SK-N-SH treated with all-trans-retinoic acid at 6 μM for 48 hours (cell line): Measurements from ENCODE around the gene FOXL3.

ENCODE experiments used
- ATAC-seq: fragments of 200-7000 bp; cut with Tn5 transposase; 3 replicates; pipeline ENCODE4 v1.9.1; 2020; ENCODE audit warnings: mild to moderate bottlenecking, moderate library complexity
- ARNTL ChIP-seq: fragments of 450-650 bp; formaldehyde crosslinking; IDR thresholded peaks from 2 replicates; pipeline ENCODE4 v1.5.0; 2020; ENCODE audit warnings: low read depth, mild to moderate bottlenecking, moderate library complexity, borderline replicate concordance
- CREB5 ChIP-seq: fragments of 250-450 bp; sonication (Bioruptor Pico); IDR thresholded peaks from 2 replicates; pipeline ENCODE4 v1.5.1; 2020; ENCODE audit warnings: low read depth, mild to moderate bottlenecking, moderate library complexity
- CSDC2 ChIP-seq: fragments of 250-450 bp; sonication (Bioruptor Pico); IDR thresholded peaks from 2 replicates; pipeline ENCODE4 v1.5.0; 2020; ENCODE audit warnings: mild to moderate bottlenecking, moderate library complexity
- CSRNP3 ChIP-seq: fragments of 250-450 bp; sonication (Bioruptor Pico); IDR thresholded peaks from 2 replicates; pipeline ENCODE4 v1.5.1; 2021; ENCODE audit warnings: mild to moderate bottlenecking, moderate library complexity
- ESRRG ChIP-seq: fragments of 250-450 bp; sonication (Bioruptor Pico); IDR thresholded peaks from 2 replicates; pipeline ENCODE4 v1.6.1; 2021; ENCODE audit warnings: mild to moderate bottlenecking
- GLIS3 ChIP-seq: fragments of 250-450 bp; sonication (Bioruptor Pico); IDR thresholded peaks from 2 replicates; pipeline ENCODE4 v1.5.0; 2020; ENCODE audit warnings: mild to moderate bottlenecking, moderate library complexity
- ISL1 ChIP-seq: fragments of 250-450 bp; sonication (Bioruptor Pico); IDR thresholded peaks from 2 replicates; pipeline ENCODE4 v2.1.2; 2022; ENCODE audit warnings: mild to moderate bottlenecking, moderate library complexity
- OSR1 ChIP-seq: fragments of 250-450 bp; sonication (Bioruptor Pico); IDR thresholded peaks from 2 replicates; pipeline ENCODE4 v1.8.0; 2022; ENCODE audit warnings: moderate library complexity, mild to moderate bottlenecking, inconsistent platforms
- PATZ1 ChIP-seq: fragments of 250-450 bp; sonication (Bioruptor Pico); IDR thresholded peaks from 2 replicates; pipeline ENCODE4 v1.8.0; 2020; ENCODE audit warnings: mild to moderate bottlenecking, moderate library complexity, borderline replicate concordance
- POU6F1 ChIP-seq: fragments of 250-450 bp; sonication (Bioruptor Pico); IDR thresholded peaks from 2 replicates; pipeline ENCODE4 v1.8.0; 2021; ENCODE audit warnings: low read depth, mild to moderate bottlenecking, moderate library complexity, borderline replicate concordance
- PPARA ChIP-seq: fragments of 250-450 bp; sonication (Bioruptor Pico); IDR thresholded peaks from 2 replicates; pipeline ENCODE4 v1.5.0; 2020; ENCODE audit warnings: mild to moderate bottlenecking, borderline replicate concordance
- RARB ChIP-seq: fragments of 250-450 bp; sonication (Bioruptor Pico); IDR thresholded peaks from 2 replicates; pipeline ENCODE4 v1.8.0; 2021; ENCODE audit warnings: mild to moderate bottlenecking, moderate library complexity
- SNAI2 ChIP-seq: fragments of 250-450 bp; sonication (Bioruptor Pico); IDR thresholded peaks from 2 replicates; pipeline ENCODE4 v1.5.0; 2020; ENCODE audit warnings: mild to moderate bottlenecking, moderate library complexity
- TCF4 ChIP-seq: fragments of 250-450 bp; sonication (Bioruptor Pico); IDR thresholded peaks from 2 replicates; pipeline ENCODE4 v1.8.0; 2021; ENCODE audit warnings: mild to moderate bottlenecking, moderate library complexity, borderline replicate concordance
- TOX ChIP-seq: fragments of 250-450 bp; sonication (Bioruptor Pico); IDR thresholded peaks from 2 replicates; pipeline ENCODE4 v1.8.0; 2021; ENCODE audit warnings: mild to moderate bottlenecking, moderate library complexity, borderline replicate concordance
- TSHZ2 ChIP-seq: fragments of 250-450 bp; sonication (Bioruptor Pico); IDR thresholded peaks from 2 replicates; pipeline ENCODE4 v1.5.0; 2020; ENCODE audit warnings: mild to moderate bottlenecking, moderate library complexity
- ZC3H10 ChIP-seq: fragments of 250-450 bp; sonication (Bioruptor Pico); IDR thresholded peaks from 2 replicates; pipeline ENCODE4 v1.5.1; 2021; ENCODE audit warnings: mild to moderate bottlenecking, moderate library complexity
- ZFP3 ChIP-seq: fragments of 250-450 bp; sonication (Bioruptor Pico); IDR thresholded peaks from 2 replicates; pipeline ENCODE4 v1.5.0; 2020; ENCODE audit warnings: mild to moderate bottlenecking, moderate library complexity
- ZFP30 ChIP-seq: fragments of 450-650 bp; formaldehyde crosslinking; IDR thresholded peaks from 2 replicates; pipeline ENCODE4 v1.5.0; 2022; ENCODE audit warnings: mild to moderate bottlenecking, moderate library complexity
- ZNF70 ChIP-seq: fragments of 450-650 bp; formaldehyde crosslinking; IDR thresholded peaks from 2 replicates; pipeline ENCODE4 v1.5.0; 2020; ENCODE audit warnings: mild to moderate bottlenecking, moderate library complexity
- ZNF8 ChIP-seq: fragments of 450-650 bp; formaldehyde crosslinking; IDR thresholded peaks from 2 replicates; pipeline ENCODE4 v1.5.0; 2020; ENCODE audit warnings: mild to moderate bottlenecking, moderate library complexity

Gene FOXL3

GRCh38 chr7:247636-248035, 42.3 kb upstream of the FOXL3 start:
- ATAC-seq: no peak
- TF ChIP-seq CSDC2 (CRISPR knock-in tag) (no peak), PPARA (CRISPR knock-in tag) (no peak), ZFP30 (CRISPR knock-in tag) (no peak), ESRRG (CRISPR knock-in tag) (no peak), GLIS3 (no peak), ZC3H10 (CRISPR knock-in tag) (no peak), ZNF70 (CRISPR knock-in tag) (no peak), ARNTL (CRISPR knock-in tag) (no peak), OSR1 (CRISPR knock-in tag) (no peak), PATZ1 (CRISPR knock-in tag) (no peak), TCF4 (CRISPR knock-in tag) (no peak), ISL1 (CRISPR knock-in tag) (no peak), SNAI2 (CRISPR knock-in tag) (no peak), POU6F1 (no peak), ZNF8 (CRISPR knock-in tag) (no peak), RARB (CRISPR knock-in tag) (no peak), CREB5 (CRISPR knock-in tag) (no peak), ZFP3 (no peak), TOX (no peak)

GRCh38 chr7:248732-249435, 41.1 kb upstream of the FOXL3 start:
- no peak for TF ChIP-seq ZC3H10 (CRISPR knock-in tag)
- no peak for TF ChIP-seq TCF4 (CRISPR knock-in tag)
- no peak for TF ChIP-seq CREB5 (CRISPR knock-in tag)
- no peak for TF ChIP-seq CSDC2 (CRISPR knock-in tag)
- TF ChIP-seq PATZ1 (CRISPR knock-in tag): no peak
- TF ChIP-seq RARB (CRISPR knock-in tag): no peak
- TF ChIP-seq GLIS3: no peak
- TF ChIP-seq, all 23 proteins: peak for 0
- ATAC-seq: no peak

GRCh38 chr7:249989-250388, 40.0 kb upstream of the FOXL3 start:
- ATAC-seq: no peak
- TF ChIP-seq PATZ1 (CRISPR knock-in tag): no peak
- no peak for TF ChIP-seq ZNF70 (CRISPR knock-in tag)
- no peak for TF ChIP-seq CREB5 (CRISPR knock-in tag)
- TF ChIP-seq ZNF8 (CRISPR knock-in tag): no peak
- TF ChIP-seq SNAI2 (CRISPR knock-in tag): no peak
- TF ChIP-seq TSHZ2 (CRISPR knock-in tag): no peak
- no peak for TF ChIP-seq OSR1 (CRISPR knock-in tag)
- no peak for TF ChIP-seq CSRNP3 (CRISPR knock-in tag)
- no peak for TF ChIP-seq CSDC2 (CRISPR knock-in tag)
